Measurements from ENCODE around the gene FDX1. TPM values are rescaled to one million over a fixed set of nuclear protein-coding genes. Genes with fewer than 3 reads are reported as not detected.
A peak's percentile ranks its signal among the peaks of the same experiment; 100 is the strongest.

FDX1 gene
- total and polyA plus RNA-seq, 2 donors = 8.5 to 13.7 TPM

DNA sequence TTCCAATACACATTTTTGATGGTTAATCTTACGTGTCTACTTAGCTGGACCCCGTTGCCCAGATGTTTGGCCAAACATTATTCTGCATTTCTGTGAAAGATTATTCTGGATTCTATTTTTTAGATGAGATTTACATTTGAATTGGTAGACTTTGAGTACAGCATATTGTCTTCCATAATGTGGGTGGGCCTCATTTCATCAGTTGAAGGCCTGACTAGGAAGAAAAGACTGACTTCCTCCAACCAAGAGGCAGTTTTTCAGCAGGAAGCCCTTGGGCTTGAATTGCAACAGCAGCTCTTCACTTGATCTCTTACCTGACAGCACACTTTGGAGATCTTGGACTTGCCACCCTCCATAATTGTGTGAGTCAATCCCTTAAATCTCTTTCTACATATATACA is 58.7 kb downstream of the FDX1 start:
- no peak for DNase-seq (ENCODE audit: extremely low spot score)
- Histone ChIP-seq H3K36me3 (ENCODE audit: insufficient read depth) (no peaks in the 10 kb centered on the region), H3K4me3 (ENCODE audit: low read depth, low read length) (no peak overlapping the region), H3K4me1 (ENCODE audit: insufficient read depth) (no peaks in the 10 kb centered on the region), H3K27ac (ENCODE audit: low read depth) (no peak overlapping the region)
- WGBS = 73% methylated on average over 2 of the region's 2 CpGs

DNA sequence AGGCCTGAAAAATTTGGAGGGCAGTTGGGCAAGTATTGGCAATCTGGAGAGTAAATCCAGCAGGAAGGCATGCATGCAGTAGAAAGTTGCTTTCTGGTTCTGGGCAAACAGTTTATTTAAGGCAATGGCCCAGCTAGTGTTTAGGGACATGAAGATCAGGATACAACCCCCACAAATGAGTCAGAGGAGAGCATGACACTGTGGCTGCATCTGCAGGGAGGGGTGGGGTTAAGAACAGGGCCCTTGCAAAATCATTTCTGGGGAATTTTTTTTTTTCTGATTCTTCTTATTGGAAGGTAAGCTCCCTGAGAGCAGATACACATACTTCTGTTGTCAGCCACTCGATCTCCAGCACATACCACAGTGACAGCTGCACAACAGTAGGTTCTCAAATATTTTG is 61.1 kb downstream of the FDX1 start:
- H3K36me3 ChIP-seq (ENCODE audit: insufficient read depth) = no peaks in the 10 kb centered on the region
- H3K27ac ChIP-seq (ENCODE audit: low read depth) = no peak overlapping the region
- no peaks in the 10 kb centered on the region for H3K4me1 ChIP-seq (ENCODE audit: insufficient read depth)
- 40% methylated on average over 1 of the region's 1 CpG for WGBS
- no peak overlapping the region for H3K4me3 ChIP-seq (ENCODE audit: low read depth, low read length)
- DNase-seq (ENCODE audit: extremely low spot score) = no peak

DNA sequence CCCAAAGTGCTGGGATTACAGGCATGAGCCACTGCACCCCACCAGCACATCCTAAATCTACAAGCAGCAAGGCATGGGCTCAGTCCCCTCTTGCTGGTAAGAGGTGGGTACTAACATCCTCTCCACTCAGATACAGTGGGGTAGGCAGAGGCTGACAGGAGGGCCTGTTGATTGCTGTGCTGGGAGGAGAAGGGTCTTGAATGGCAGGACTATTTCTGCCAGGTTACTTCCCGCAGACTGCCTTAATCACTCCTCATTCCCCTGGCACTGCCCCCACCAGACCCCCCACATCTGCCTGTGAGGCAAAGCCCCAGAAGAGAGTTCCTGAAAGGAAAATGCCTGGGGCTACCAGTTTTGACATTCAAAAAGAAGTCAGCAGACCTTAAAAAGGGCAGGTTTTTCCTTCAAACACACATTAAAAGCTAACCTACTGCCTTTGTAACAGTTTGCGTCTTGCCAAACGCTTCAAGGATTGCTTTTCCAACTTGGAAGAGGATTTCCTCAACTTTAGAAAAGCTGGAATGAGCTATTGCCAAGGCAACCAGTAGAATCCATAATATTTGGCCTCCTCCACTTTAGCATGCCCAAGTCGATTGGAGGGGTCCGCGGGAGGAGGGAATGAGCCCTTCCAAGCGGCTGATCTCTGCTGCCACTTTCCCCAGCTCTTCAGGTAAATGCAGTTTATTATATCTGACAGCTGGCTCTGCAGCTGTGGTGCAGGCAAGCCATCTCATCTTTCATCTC is 62.0 kb downstream of the FDX1 start:
- 61% methylated on average over 7 of the region's 7 CpGs for WGBS
- no peaks in the 10 kb centered on the region for H3K36me3 ChIP-seq (ENCODE audit: insufficient read depth)
- H3K27ac ChIP-seq (ENCODE audit: low read depth) = no peak overlapping the region
- H3K4me3 ChIP-seq (ENCODE audit: low read depth, low read length) = no peak overlapping the region
- DNase-seq (ENCODE audit: extremely low spot score) = no peak
- H3K4me1 ChIP-seq (ENCODE audit: insufficient read depth) = no peaks in the 10 kb centered on the region

DNA sequence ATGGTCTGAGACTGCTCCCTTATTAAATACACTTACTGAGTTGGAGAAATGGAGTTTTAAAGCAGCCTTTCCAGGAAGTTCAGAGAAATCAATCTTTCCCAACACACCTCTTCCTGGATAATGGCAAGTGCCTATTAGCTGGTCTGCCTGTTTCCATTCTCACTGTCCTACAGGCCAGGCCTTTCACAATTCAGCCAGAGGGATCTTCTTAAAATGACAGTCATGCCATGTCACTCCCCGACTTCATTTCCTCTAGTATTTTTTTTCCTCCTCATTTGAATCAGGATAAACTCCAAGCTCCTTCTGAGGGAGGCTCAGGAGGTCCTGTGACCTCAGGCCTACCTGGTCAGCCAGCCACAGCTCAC is 62.6 kb downstream of the FDX1 start:
- no peaks in the 10 kb centered on the region for H3K36me3 ChIP-seq (ENCODE audit: insufficient read depth)
- WGBS = 86% methylated on average over 1 of the region's 1 CpG
- H3K27ac ChIP-seq (ENCODE audit: low read depth) = no peak overlapping the region
- H3K4me3 ChIP-seq (ENCODE audit: low read depth, low read length) = no peak overlapping the region
- DNase-seq (ENCODE audit: extremely low spot score) = no peak
- H3K4me1 ChIP-seq (ENCODE audit: insufficient read depth) = no peaks in the 10 kb centered on the region

DNA sequence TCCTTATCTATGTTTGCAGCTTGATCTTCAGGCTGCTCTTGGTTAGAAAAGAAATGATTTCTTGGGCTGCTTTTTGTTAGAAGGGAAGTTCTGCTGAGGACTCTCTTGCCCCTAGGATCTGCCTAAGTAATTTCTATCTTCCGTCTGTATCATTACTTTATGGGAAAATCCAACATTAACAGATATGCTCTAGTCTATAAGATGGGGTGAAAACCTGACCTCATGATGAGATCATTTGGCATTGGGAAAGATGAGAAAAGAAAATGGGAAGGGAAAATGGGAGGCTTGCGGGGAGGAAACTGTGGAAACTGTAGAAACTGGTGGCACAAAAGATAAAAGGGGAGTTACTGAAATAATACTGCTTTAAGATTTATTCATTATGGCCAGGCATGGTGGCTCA is 63.6 kb downstream of the FDX1 start:
- no peak overlapping the region for H3K27ac ChIP-seq (ENCODE audit: low read depth)
- no peaks in the 10 kb centered on the region for H3K36me3 ChIP-seq (ENCODE audit: insufficient read depth)
- WGBS = 96% methylated on average over 2 of the region's 2 CpGs
- H3K4me1 ChIP-seq (ENCODE audit: insufficient read depth) = no peaks in the 10 kb centered on the region
- DNase-seq (ENCODE audit: extremely low spot score) = no peak
- no peak overlapping the region for H3K4me3 ChIP-seq (ENCODE audit: low read depth, low read length)

DNA sequence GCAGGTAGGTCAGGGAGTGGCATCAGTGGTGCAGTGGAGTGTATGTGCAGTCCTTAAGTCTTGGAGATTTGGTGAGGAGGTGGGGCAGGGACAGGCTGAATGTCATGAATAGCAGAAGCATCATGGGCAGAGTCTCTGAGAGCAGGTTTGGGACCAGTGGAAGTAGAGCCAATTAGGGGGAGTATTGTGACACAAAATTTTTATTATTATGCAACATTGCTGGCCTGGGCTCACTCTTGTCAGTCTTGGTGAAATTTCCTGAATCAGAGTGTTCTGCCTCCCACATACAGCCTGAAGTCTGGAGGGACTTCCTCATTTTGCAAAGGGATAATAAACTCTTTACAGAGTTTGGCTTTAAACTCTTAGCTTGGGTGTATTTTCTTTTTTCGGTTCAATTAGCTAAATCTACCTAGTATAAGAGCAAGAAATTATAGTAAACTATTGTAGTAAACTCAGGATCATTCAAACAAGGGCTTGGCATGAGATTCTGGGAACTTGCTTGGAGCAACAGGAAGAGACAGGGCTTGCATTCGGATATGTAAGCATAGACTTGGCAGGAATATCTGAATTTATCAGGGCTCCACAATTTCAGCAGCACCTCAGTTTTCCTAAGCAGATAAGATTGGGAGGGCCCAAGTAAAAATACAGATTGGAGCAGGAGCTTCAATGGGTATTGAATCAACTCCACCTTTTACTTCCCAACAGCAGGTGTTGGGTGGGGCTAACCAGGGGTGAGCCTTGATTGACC is 67.7 kb downstream of the FDX1 start:
- no peak for DNase-seq (ENCODE audit: extremely low spot score)
- Histone ChIP-seq H3K4me1 (ENCODE audit: insufficient read depth) (no peaks in the 10 kb centered on the region), H3K4me3 (ENCODE audit: low read depth, low read length) (no peak overlapping the region), H3K27ac (ENCODE audit: low read depth) (no peak overlapping the region), H3K36me3 (ENCODE audit: insufficient read depth) (no peaks in the 10 kb centered on the region)
- WGBS = 22% methylated on average over 2 of the region's 2 CpGs

DNA sequence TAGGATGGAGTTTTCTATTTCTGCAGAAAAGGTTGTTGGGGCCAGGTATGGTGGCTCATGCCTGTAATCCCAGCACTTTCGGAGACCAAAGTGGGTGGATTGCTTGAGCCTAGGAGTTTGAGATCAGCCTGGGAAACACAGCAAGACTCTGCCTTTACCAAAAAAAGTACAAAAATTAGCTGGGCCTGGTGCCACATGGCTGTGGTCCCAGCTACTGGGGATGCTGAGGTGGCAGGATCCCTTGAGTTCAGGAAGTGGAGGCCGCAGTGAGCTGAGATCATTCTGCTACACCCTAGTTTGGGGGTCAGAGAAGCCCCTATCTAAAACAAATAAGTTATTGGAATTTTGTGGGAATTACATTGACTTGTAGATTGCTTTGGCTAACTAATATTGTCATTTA is 71.7 kb downstream of the FDX1 start:
- H3K4me1 ChIP-seq (ENCODE audit: insufficient read depth) = no peaks in the 10 kb centered on the region
- H3K4me3 ChIP-seq (ENCODE audit: low read depth, low read length) = no peak overlapping the region
- no peak overlapping the region for H3K27ac ChIP-seq (ENCODE audit: low read depth)
- no peak for DNase-seq (ENCODE audit: extremely low spot score)
- no peaks in the 10 kb centered on the region for H3K36me3 ChIP-seq (ENCODE audit: insufficient read depth)
- 84% methylated on average over 2 of the region's 2 CpGs for WGBS

DNA sequence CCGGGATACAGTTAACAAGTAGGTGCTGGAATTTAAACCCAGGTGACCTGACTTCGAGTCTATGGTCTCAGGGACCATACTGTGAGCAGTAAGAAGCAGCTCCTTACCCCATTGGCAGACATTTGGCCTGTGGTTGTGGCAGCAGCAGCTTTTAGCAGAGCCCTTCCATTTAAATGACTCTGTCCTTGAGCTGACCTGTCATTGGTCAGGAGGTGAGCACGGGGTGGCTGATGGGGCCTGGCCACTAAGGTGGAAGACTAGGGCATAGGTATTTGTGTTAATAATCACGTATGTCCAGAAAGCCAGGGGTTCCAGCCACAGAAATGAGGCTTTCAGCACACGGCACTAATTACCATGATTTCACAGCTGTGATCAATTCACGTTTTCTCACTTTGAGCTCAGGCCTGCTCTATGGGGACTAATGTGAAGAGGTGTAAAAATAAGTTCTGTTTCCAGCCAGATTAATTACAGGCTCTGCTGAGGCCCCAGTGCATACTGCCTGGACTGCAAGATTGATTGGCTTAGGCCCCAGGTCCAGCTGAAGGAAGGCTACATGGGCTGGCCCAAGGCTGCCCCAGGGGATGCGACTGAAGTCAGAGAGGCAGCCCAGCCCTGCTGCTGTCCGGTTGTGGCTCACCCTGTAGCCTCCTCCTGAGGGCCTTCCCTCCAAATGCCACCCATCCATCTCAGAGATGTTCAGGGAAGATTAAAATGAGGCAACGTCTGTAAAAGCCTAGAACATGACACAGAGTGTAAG is 76.0 kb downstream of the FDX1 start:
- WGBS = 77% methylated on average over 9 of the region's 9 CpGs

DNA sequence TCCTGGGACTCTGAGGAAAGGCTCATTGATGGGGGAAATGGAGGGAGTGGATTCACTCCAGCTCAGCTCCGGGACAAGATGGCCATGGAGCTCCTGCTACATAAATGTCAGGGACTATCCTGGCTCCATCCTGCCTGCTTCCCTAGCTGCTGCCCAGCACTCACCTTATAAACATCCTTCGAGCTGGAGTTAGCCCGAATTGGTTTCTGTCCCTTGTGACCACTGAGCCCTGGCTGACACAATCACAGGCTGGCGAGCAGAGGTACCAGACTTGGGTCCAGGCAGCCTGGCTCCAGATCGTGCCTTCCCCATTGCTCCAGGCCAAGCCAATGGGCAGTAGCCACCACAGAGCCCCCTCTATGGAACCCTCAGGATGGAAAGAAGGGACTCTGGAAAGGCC is 77.6 kb downstream of the FDX1 start:
- H3K4me3 ChIP-seq (ENCODE audit: low read depth, low read length) = no peak overlapping the region
- DNase-seq (ENCODE audit: extremely low spot score) = no peak
- WGBS = 94% methylated on average over 5 of the region's 5 CpGs
- H3K27ac ChIP-seq (ENCODE audit: low read depth) = no peak overlapping the region
- H3K36me3 ChIP-seq (ENCODE audit: insufficient read depth) = no peaks in the 10 kb centered on the region
- H3K4me1 ChIP-seq (ENCODE audit: insufficient read depth) = no peaks in the 10 kb centered on the region

More for the DNA sequence above, 76.0 kb downstream of the FDX1 start:
- H3K4me3 ChIP-seq (ENCODE audit: low read depth, low read length) = no peak overlapping the region
- no peak for DNase-seq (ENCODE audit: extremely low spot score)
- H3K27ac ChIP-seq (ENCODE audit: low read depth) = no peak overlapping the region
- H3K4me1 ChIP-seq (ENCODE audit: insufficient read depth) = no peaks in the 10 kb centered on the region
- no peaks in the 10 kb centered on the region for H3K36me3 ChIP-seq (ENCODE audit: insufficient read depth)

DNA sequence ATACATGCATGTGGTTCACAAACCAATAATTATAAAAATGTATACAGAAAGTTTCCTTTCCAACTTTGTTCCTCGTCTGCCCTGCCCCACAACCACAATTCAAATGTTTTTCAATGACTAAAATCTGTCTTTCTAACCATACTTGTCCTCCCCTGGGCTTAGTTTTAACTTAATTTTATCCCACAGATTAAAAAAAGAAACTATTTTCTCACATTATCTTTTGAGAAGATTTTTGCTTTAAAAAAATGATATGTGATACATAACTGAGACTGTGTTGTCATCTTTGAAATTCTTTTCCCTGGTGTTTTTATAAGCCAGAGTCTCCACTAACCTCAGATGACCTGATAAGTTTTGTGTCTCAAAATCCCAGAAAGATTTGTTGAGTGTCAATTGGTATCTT is 79.0 kb downstream of the FDX1 start:
- Histone ChIP-seq H3K27ac (ENCODE audit: low read depth) (no peak overlapping the region), H3K4me3 (ENCODE audit: low read depth, low read length) (no peak overlapping the region), H3K36me3 (ENCODE audit: insufficient read depth) (no peaks in the 10 kb centered on the region), H3K4me1 (ENCODE audit: insufficient read depth) (no peaks in the 10 kb centered on the region)
- WGBS = 87% methylated on average over 1 of the region's 1 CpG
- no peak for DNase-seq (ENCODE audit: extremely low spot score)

DNA sequence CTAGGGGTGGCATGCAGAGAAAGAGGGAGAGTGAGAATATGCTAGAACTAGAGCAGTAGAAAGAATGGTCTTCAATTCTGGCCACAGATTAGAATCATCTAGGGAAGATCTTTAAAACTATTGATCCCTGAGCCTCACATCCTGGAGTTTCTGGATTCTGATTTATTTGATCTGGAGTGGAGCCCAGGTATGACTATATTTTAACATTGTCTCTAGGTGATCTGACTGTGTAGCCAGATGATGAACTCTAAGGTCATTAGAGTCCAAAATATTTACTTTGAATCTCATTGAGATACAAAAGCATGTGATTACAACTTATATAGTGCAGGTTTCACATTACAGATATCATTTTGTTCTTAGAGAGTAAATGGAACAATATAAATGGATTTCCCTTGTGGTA is 79.7 kb downstream of the FDX1 start:
- H3K4me1 ChIP-seq (ENCODE audit: insufficient read depth) = no peaks in the 10 kb centered on the region
- no peak overlapping the region for H3K27ac ChIP-seq (ENCODE audit: low read depth)
- no peaks in the 10 kb centered on the region for H3K36me3 ChIP-seq (ENCODE audit: insufficient read depth)
- no peak overlapping the region for H3K4me3 ChIP-seq (ENCODE audit: low read depth, low read length)
- DNase-seq (ENCODE audit: extremely low spot score) = no peak

DNA sequence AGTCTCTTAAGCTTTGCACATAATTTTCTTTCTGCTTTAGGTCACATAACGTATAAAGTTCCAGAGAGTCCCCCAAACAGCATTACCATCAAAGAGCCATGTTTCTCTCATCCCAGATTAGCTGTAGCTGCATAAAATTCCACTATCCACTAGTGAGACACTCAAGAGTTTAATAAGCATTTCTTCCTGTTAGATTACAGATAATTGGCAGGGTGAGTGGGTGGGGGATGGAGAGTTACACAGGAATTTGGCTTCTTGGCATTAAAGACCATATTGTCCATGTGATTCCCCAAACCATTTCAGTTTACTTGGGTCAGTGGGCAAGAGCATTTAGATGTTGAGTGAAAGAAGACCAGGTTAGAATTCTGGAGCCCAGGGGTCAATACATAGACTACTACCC is 82.3 kb downstream of the FDX1 start:
- no peaks in the 10 kb centered on the region for H3K36me3 ChIP-seq (ENCODE audit: insufficient read depth)
- H3K4me3 ChIP-seq (ENCODE audit: low read depth, low read length) = no peak overlapping the region
- DNase-seq (ENCODE audit: extremely low spot score) = no peak
- 86% methylated on average over 1 of the region's 1 CpG for WGBS
- H3K4me1 ChIP-seq (ENCODE audit: insufficient read depth) = no peaks in the 10 kb centered on the region
- no peak overlapping the region for H3K27ac ChIP-seq (ENCODE audit: low read depth)

DNA sequence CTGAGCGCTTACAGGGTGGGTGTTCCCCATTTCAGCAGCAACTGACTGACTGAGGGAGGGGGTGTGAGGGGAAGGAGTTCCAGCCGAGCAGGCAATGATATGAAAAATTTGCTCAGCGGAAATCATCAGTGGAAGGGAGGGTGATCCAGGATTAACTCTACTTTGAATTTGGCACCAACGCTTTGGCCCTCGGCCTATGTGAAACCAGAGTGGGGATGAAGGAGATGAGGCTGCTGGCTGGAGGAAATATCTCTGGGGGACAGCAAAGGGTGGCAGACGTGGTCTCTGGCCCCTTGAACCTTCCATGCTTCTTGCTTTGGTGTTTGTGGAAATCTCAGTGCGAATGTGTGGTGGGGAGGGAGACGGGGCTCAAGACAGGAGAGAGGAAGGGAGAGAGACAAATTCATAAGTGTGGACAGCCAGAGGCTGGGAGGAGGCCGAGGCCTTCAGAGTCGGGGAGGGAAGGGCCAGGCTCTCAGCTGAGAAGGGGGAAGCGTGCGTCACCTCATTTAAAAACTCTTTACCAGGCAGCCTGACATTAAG is 83.6 kb downstream of the FDX1 start:
- H3K36me3 ChIP-seq (ENCODE audit: insufficient read depth) = no peaks in the 10 kb centered on the region
- H3K4me1 ChIP-seq (ENCODE audit: insufficient read depth) = no peaks in the 10 kb centered on the region
- H3K27ac ChIP-seq (ENCODE audit: low read depth) = no peak overlapping the region
- DNase-seq (ENCODE audit: extremely low spot score) = peak; percentile 66
- H3K4me3 ChIP-seq (ENCODE audit: low read depth, low read length) = no peak overlapping the region
- 44% methylated on average over 12 of the region's 12 CpGs for WGBS
